Activated CD8-positive, alpha-beta T cell treated with anti-CD3 and anti-CD28 coated beads for 36 hours (primary cell): ENCODE data around the gene ASTL. TPM values are rescaled to one million over a fixed set of nuclear protein-coding genes. Genes with fewer than 3 reads are reported as not detected.

ENCODE experiments used
- ATAC-seq: fragments of 200-7000 bp; cut with Tn5 transposase; one replicate; pipeline ENCODE4 v1.10.0; 2021; ENCODE audit warnings: mild to moderate bottlenecking, moderate library complexity
- CTCF ChIA-PET: fragments of 350-600 bp; sonication (Branson Sonifier 250); formaldehyde crosslinking; loops from one replicate; lab custom pipeline; 2021; ENCODE audit warnings: antibody characterized with exemption; lab: Charles Lee
- POLR2A ChIA-PET: fragments of 350-600 bp; sonication (Branson Sonifier 250); formaldehyde crosslinking; loops from one replicate; lab custom pipeline; 2021; ENCODE audit warnings: antibody characterized with exemption; lab: Charles Lee
- DNase-seq: peaks from one replicate; pipeline ENCODE4 v3.0.0-alpha.2; 2020
- H3K27ac Mint-ChIP-seq: one replicate; pipeline ENCODE4 v1.8.0; 2021; ENCODE audit warnings: mild to moderate bottlenecking, mixed read lengths
- H3K27me3 Mint-ChIP-seq: one replicate; pipeline ENCODE4 v1.8.0; 2021; ENCODE audit warnings: mixed read lengths
- H3K36me3 Mint-ChIP-seq: one replicate; pipeline ENCODE4 v1.8.0; 2021; ENCODE audit warnings: low read depth, mixed read lengths
- H3K4me1 Mint-ChIP-seq: one replicate; pipeline ENCODE4 v1.8.0; 2021; ENCODE audit warnings: low read depth, mixed read lengths
- H3K4me3 Mint-ChIP-seq: one replicate; pipeline ENCODE4 v1.8.0; 2021; ENCODE audit warnings: mild to moderate bottlenecking, moderate library complexity, mixed read lengths
- H3K9me3 Mint-ChIP-seq: one replicate; pipeline ENCODE4 v1.8.0; 2021; ENCODE audit warnings: mixed read lengths
- CTCF ChIP-seq: fragments of 200-600 bp; IDR thresholded peaks from one replicate; pipeline ENCODE4 v1.8.0; 2022; ENCODE audit warnings: antibody characterized with exemption, mild to moderate bottlenecking
- intact Hi-C: fragments of 100-400 bp; cut with micrococcal nuclease; formaldehyde crosslinking; loops from one replicate; pipeline ENCODE4 v1.10.0; 2022
- total RNA-seq, 2 experiments: library from RNA; stranded (reverse); gene quantifications; one replicate each; pipeline ENCODE4 v1.2.3, GENCODE V29; 2021

Gene ASTL
- total RNA-seq, 2 experiments from 2014 or later, result 1.8 to 2.7 TPM

GRCh38 chr2:96153991-96154431 is 15.7 kb upstream of the ASTL start:
- CTCF ChIA-PET, result interaction anchor here (1.7 kb wide), 1 partner anchor 20 kb away, joined by 9 read pairs; no protein-coding TSS in a partner anchor
- no peak for TF ChIP-seq CTCF
- H3K4me3 Mint-ChIP-seq, result no peak overlapping the region
- H3K9me3 Mint-ChIP-seq, result no peaks in the 10 kb centered on the region
- H3K4me1 Mint-ChIP-seq, result peaks cover 96% of the 10 kb centered on the region
- H3K36me3 Mint-ChIP-seq, result no peaks in the 10 kb centered on the region
- ATAC-seq (no peak), DNase-seq (no peak)
- no peaks in the 10 kb centered on the region for H3K27me3 Mint-ChIP-seq
- POLR2A ChIA-PET, result interaction anchor here (5.6 to 22.2 kb wide), 2 partner anchors 10 to 12 kb away, joined by 36 to 690 read pairs; partner anchors contain the start of genes ASTL and DUSP2
- H3K27ac Mint-ChIP-seq, result no peak overlapping the region
- intact Hi-C loops, result no loop called here

- no peak for DNase-seq
- intact Hi-C loops, result no loop called here
- H3K27ac Mint-ChIP-seq, result no peak overlapping the region
- H3K36me3 Mint-ChIP-seq, result no peaks in the 10 kb centered on the region
- no peaks in the 10 kb centered on the region for H3K9me3 Mint-ChIP-seq
- TF ChIP-seq CTCF, result no peak
- CTCF ChIA-PET, result interaction anchor here (1.7 kb wide), 1 partner anchor 21 kb away, joined by 9 read pairs; no protein-coding TSS in a partner anchor
- peaks cover 95% of the 10 kb centered on the region for H3K4me1 Mint-ChIP-seq
- no peak for ATAC-seq
- H3K4me3 Mint-ChIP-seq, result no peak overlapping the region
- H3K27me3 Mint-ChIP-seq, result no peaks in the 10 kb centered on the region
- POLR2A ChIA-PET, result interaction anchor here (0.8 to 22.2 kb wide), 3 partner anchors 10 to 21 kb away, joined by 3 to 690 read pairs (median 36); partner anchors contain the start of genes ASTL and DUSP2
These were observed 15.0 kb upstream of the ASTL start for GRCh38 chr2:96153291-96153713.

- ChIA-PET POLR2A (interaction anchor here (0.8 to 22.2 kb wide), 4 partner anchors 11 to 56 kb away, joined by 3 to 690 read pairs (median 24); partner anchors contain the start of genes ASTL, DUSP2 and STARD7), CTCF (interaction anchor here (0.7 to 3.9 kb wide), 5 partner anchors 8 to 21 kb away, joined by 3 to 24 read pairs (median 3); partner anchors contain the start of gene ASTL)
- TF ChIP-seq CTCF, result no peak
- no peak for DNase-seq
- no peaks in the 10 kb centered on the region for H3K36me3 Mint-ChIP-seq
- H3K4me1 Mint-ChIP-seq, result peaks cover 94% of the 10 kb centered on the region
- H3K9me3 Mint-ChIP-seq, result no peaks in the 10 kb centered on the region
- H3K27me3 Mint-ChIP-seq, result no peaks in the 10 kb centered on the region
- peak overlapping the region; percentile 48 for H3K27ac Mint-ChIP-seq
- intact Hi-C loops, result no loop called here
- no peak for ATAC-seq
- H3K4me3 Mint-ChIP-seq, result no peak overlapping the region
These were observed 14.2 kb upstream of the ASTL start for GRCh38 chr2:96152304-96153161.

GRCh38 chr2:96151595-96152303 is 13.4 kb upstream of the ASTL start:
- Mint-ChIP-seq H3K36me3 (no peaks in the 10 kb centered on the region), H3K27ac (peak overlapping the region; percentile 48), H3K27me3 (no peaks in the 10 kb centered on the region), H3K4me3 (no peak overlapping the region), H3K9me3 (no peaks in the 10 kb centered on the region), H3K4me1 (peaks cover 94% of the 10 kb centered on the region)
- intact Hi-C loops, result no loop called here
- CTCF ChIA-PET, result interaction anchor here (0.7 to 3.9 kb wide), 5 partner anchors 9 to 22 kb away, joined by 3 to 24 read pairs (median 3); partner anchors contain the start of gene ASTL
- DNase-seq (no peak), ATAC-seq (no peak)
- TF ChIP-seq CTCF, result no peak
- POLR2A ChIA-PET, result interaction anchor here (2.7 to 22.2 kb wide), 3 partner anchors 10 to 57 kb away, joined by 11 to 690 read pairs (median 36); partner anchors contain the start of genes ASTL, DUSP2 and STARD7
